Parathyroid adenoma (tissue), 2 donors: ENCODE results near the gene TRAM2.

Source experiments
- H2AFZ ChIP-seq: fragments of 300-600 bp; sonication (generic); one replicate; pipeline ENCODE4 v1.7.0; 2017; ENCODE audit warnings: antibody characterized with exemption, mild to moderate bottlenecking
- H3K27ac ChIP-seq: fragments of 300-600 bp; sonication (generic); one replicate; pipeline ENCODE4 v1.7.0; 2017
- H3K27me3 ChIP-seq: fragments of 300-600 bp; sonication (generic); one replicate; pipeline ENCODE4 v1.7.0; 2017; ENCODE audit warnings: low read length; ENCODE audit not compliant: control insufficient read depth, insufficient read depth
- H3K36me3 ChIP-seq: fragments of 300-600 bp; sonication (generic); one replicate; pipeline ENCODE4 v1.7.0; 2017; ENCODE audit warnings: low read length; ENCODE audit not compliant: control insufficient read depth, insufficient read depth
- H3K4me1 ChIP-seq: fragments of 300-600 bp; sonication (generic); one replicate; pipeline ENCODE4 v1.7.0; 2017; ENCODE audit warnings: control low read depth
- H3K4me2 ChIP-seq: fragments of 300-600 bp; sonication (generic); one replicate; pipeline ENCODE4 v1.7.0; 2017; ENCODE audit warnings: low read length
- H3K4me3 ChIP-seq: fragments of 300-600 bp; sonication (generic); one replicate; pipeline ENCODE4 v1.7.0; 2017; ENCODE audit warnings: low read depth, low read length
- H3K79me2 ChIP-seq: fragments of 300-600 bp; sonication (generic); one replicate; pipeline ENCODE4 v1.7.0; 2017; ENCODE audit warnings: control low read depth
- H3K9ac ChIP-seq: fragments of 300-600 bp; sonication (generic); one replicate; pipeline ENCODE4 v1.7.0; 2017; ENCODE audit warnings: mild to moderate bottlenecking
- H3K9me3 ChIP-seq: fragments of 300-600 bp; sonication (generic); one replicate; pipeline ENCODE4 v1.7.0; 2017; ENCODE audit warnings: low read length; ENCODE audit not compliant: control insufficient read depth
- TF ChIP-seq, protein P1 (sequence below): fragments of 300-600 bp; sonication (generic); IDR thresholded peaks from one replicate; pipeline ENCODE4 v1.7.0; 2017; ENCODE audit warnings: antibody characterized with exemption, mild to moderate bottlenecking
- donor health status: primary hyperparathyroidism.

Gene TRAM2

GRCh38 chr6:52546192-52546591 is 30.7 kb downstream of the TRAM2 start:
- no peak overlapping the region for H3K4me3 ChIP-seq
- peaks cover 5% of the 10 kb centered on the region for H3K4me1 ChIP-seq
- H2AFZ ChIP-seq, result no peak overlapping the region
- H3K36me3 ChIP-seq, result no peaks in the 10 kb centered on the region
- peaks cover 27% of the 10 kb centered on the region for H3K79me2 ChIP-seq
- H3K27ac ChIP-seq, result no peak overlapping the region
- no peaks in the 10 kb centered on the region for H3K27me3 ChIP-seq
- H3K9ac ChIP-seq, result no peak overlapping the region
- TF ChIP-seq, protein P1, sequence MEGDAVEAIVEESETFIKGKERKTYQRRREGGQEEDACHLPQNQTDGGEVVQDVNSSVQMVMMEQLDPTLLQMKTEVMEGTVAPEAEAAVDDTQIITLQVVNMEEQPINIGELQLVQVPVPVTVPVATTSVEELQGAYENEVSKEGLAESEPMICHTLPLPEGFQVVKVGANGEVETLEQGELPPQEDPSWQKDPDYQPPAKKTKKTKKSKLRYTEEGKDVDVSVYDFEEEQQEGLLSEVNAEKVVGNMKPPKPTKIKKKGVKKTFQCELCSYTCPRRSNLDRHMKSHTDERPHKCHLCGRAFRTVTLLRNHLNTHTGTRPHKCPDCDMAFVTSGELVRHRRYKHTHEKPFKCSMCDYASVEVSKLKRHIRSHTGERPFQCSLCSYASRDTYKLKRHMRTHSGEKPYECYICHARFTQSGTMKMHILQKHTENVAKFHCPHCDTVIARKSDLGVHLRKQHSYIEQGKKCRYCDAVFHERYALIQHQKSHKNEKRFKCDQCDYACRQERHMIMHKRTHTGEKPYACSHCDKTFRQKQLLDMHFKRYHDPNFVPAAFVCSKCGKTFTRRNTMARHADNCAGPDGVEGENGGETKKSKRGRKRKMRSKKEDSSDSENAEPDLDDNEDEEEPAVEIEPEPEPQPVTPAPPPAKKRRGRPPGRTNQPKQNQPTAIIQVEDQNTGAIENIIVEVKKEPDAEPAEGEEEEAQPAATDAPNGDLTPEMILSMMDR, result no peak
- H3K9me3 ChIP-seq, result no peaks in the 10 kb centered on the region
- H3K4me2 ChIP-seq, result no peak overlapping the region

DNA sequence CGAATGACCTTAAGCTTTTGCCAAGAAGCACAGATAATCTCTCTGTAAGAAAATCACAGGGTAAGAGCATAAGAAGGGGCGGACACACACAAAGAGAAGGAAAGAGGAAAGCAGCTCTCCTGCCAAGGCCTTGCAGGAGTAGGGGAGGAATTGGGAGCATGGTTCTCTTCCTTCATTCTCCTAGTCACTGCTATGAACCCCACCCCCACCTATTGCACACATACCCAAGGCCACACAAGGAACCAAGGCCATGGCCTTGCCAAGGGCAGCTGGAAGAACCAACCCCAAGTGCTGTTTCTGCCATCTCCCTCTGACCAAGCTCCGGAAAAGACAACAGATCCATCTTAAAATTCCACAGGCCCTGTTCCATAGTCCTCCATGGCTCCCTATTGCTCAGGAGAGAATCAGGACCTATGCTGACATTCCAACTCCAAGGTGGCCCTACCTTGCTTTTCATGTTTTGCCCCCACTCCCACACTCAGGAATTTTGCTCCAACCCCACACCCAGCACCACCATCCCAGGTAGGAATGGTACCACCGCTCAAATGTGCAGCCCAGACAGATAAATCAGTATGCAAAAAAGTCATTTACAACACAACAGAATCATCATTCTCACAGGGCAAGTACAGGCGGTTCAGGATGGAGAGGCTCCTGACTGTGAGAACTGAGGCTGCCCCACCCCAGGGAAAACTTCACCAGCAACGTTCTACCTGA is 31.3 kb downstream of the TRAM2 start:
- H3K27ac ChIP-seq, result no peak overlapping the region
- no peak overlapping the region for H2AFZ ChIP-seq
- H3K4me3 ChIP-seq, result no peak overlapping the region
- H3K4me1 ChIP-seq, result no peaks in the 10 kb centered on the region
- TF ChIP-seq, protein P1, result no peak
- H3K36me3 ChIP-seq, result no peaks in the 10 kb centered on the region
- peaks cover 27% of the 10 kb centered on the region for H3K79me2 ChIP-seq
- no peak overlapping the region for H3K4me2 ChIP-seq
- no peak overlapping the region for H3K9ac ChIP-seq
- no peaks in the 10 kb centered on the region for H3K27me3 ChIP-seq
- H3K9me3 ChIP-seq, result no peaks in the 10 kb centered on the region

GRCh38 chr6:52544602-52545405 is 32.1 kb downstream of the TRAM2 start:
- TF ChIP-seq, protein P1, result no peak
- Histone ChIP-seq H3K27ac (no peak overlapping the region), H2AFZ (no peak overlapping the region), H3K36me3 (no peaks in the 10 kb centered on the region), H3K4me2 (no peak overlapping the region), H3K9me3 (no peaks in the 10 kb centered on the region), H3K79me2 (peaks cover 27% of the 10 kb centered on the region), H3K4me1 (no peaks in the 10 kb centered on the region), H3K9ac (no peak overlapping the region), H3K4me3 (no peak overlapping the region), H3K27me3 (no peaks in the 10 kb centered on the region)

GRCh38 chr6:52543729-52544601 is 32.9 kb downstream of the TRAM2 start:
- H3K4me2 ChIP-seq, result no peak overlapping the region
- no peak overlapping the region for H3K27ac ChIP-seq
- no peak overlapping the region for H3K9ac ChIP-seq
- TF ChIP-seq, protein P1, result no peak
- no peak overlapping the region for H3K4me3 ChIP-seq
- no peaks in the 10 kb centered on the region for H3K4me1 ChIP-seq
- no peaks in the 10 kb centered on the region for H3K36me3 ChIP-seq
- H3K27me3 ChIP-seq, result no peaks in the 10 kb centered on the region
- H3K9me3 ChIP-seq, result no peaks in the 10 kb centered on the region
- no peak overlapping the region for H2AFZ ChIP-seq
- H3K79me2 ChIP-seq, result peaks cover 27% of the 10 kb centered on the region
